Breast epithelium (tissue), 4 donors: ENCODE measurements around the gene AIG1. TPM values are rescaled to one million over a fixed set of nuclear protein-coding genes. Genes with fewer than 3 reads are reported as not detected.
"Not testable (repeated sequence)": the region's sequence is repeated elsewhere in the genome, so short reads cannot be mapped to it uniquely, and the experiment has no call there.

ENCODE experiments used
- DNase-seq, 2 donors: peaks; one replicate each; pipeline ENCODE4 v3.0.0-alpha.2; 2019; ENCODE audit warnings: low spot score in 2 of 2
- H3K27ac ChIP-seq, 2 donors: fragments of 200-600 bp; sonication (generic) in 1 of 2; one replicate each; pipeline ENCODE4 v1.5.1; 2016 to 2019; ENCODE audit warnings: mild to moderate bottlenecking in 1 of 2
- H3K27me3 ChIP-seq, 2 donors: fragments of 200-600 bp; sonication (generic) in 1 of 2; one replicate each; pipeline versions ENCODE4 v1.5.1 to v1.6.0; 2017 to 2019; ENCODE audit warnings: control low read depth in 1 of 2, mild to moderate bottlenecking in 1 of 2
- H3K36me3 ChIP-seq: fragments of 200-600 bp; one replicate; pipeline ENCODE4 v1.5.1; 2019
- H3K4me1 ChIP-seq, 2 donors: fragments of 200-600 bp; sonication (generic); one replicate each; pipeline ENCODE4 v1.5.1; 2016 to 2019; ENCODE audit warnings: control low read depth in 1 of 2
- H3K4me3 ChIP-seq, 3 donors: fragments of 200-600 bp; sonication (generic); 1 replicate in 2 of 3; 2 replicates in 1 of 3; pipeline ENCODE4 v1.5.1; 2016 to 2019; ENCODE audit warnings: mild to moderate bottlenecking in 3 of 3, moderate library complexity in 2 of 3
- H3K9me3 ChIP-seq, 2 donors: fragments of 200-600 bp; sonication (generic) in 1 of 2; one replicate each; pipeline ENCODE4 v1.5.1; 2016 to 2019; ENCODE audit warnings: control low read depth in 1 of 2
- POLR2A ChIP-seq: fragments of 450-650 bp; IDR thresholded peaks from one replicate; pipeline ENCODE4 v1.6.1; 2016; ENCODE audit warnings: antibody characterized with exemption, mild to moderate bottlenecking, moderate library complexity
- POLR2AphosphoS5 ChIP-seq, 3 donors: sonication (generic); formaldehyde crosslinking; IDR thresholded peaks; one replicate each; pipeline ENCODE4 v1.6.1; 2017; ENCODE audit warnings: antibody characterized with exemption in 3 of 3
- intact Hi-C: fragments of 100-400 bp; cut with DNase I; formaldehyde crosslinking; loops from one replicate; pipeline ENCODE4 v1.15.1; 2023; ENCODE audit warnings: low total_unique reads
- total RNA-seq, 3 donors: library from RNA; depleted of rRNA; stranded (reverse); fragments of >200 nt; gene quantifications; one replicate each; pipeline ENCODE4 v1.1.0, GENCODE V29; 2016
- TF ChIP-seq, protein P1 (sequence below), 3 donors: fragments of 450-650 bp; IDR thresholded peaks; one replicate each; pipeline ENCODE4 v1.5.1; 2016 to 2017; ENCODE audit warnings: antibody characterized with exemption in 3 of 3, mild to moderate bottlenecking in 3 of 3, moderate library complexity in 3 of 3

The AIG1 gene
- total RNA-seq, 3 donors from 2014 or later, result 43.0 to 53.6 (median 44.2) TPM

DNA sequence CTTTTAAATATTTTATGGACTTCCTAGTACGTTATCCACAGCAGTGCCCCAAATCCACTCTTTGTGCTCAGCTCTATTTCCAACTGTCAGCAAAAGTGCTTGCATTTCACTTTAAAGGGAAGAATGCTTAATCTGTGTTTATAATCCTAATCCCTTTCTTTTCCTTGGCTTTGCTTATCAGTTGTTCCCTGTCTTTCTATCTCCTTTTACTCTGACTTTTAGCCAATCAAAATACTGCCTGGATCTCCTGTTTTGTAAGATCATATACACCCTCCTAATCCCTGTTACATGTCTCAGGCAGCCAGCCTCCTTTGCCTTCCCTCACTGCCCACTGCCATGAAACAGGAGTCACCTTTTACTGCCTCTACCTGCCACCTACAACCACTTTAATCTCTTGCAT lies 102.9 kb downstream of the AIG1 start:
- no peak overlapping the region for H3K27ac ChIP-seq
- H3K4me3 ChIP-seq, result no peak overlapping the region
- TF ChIP-seq, protein P1, sequence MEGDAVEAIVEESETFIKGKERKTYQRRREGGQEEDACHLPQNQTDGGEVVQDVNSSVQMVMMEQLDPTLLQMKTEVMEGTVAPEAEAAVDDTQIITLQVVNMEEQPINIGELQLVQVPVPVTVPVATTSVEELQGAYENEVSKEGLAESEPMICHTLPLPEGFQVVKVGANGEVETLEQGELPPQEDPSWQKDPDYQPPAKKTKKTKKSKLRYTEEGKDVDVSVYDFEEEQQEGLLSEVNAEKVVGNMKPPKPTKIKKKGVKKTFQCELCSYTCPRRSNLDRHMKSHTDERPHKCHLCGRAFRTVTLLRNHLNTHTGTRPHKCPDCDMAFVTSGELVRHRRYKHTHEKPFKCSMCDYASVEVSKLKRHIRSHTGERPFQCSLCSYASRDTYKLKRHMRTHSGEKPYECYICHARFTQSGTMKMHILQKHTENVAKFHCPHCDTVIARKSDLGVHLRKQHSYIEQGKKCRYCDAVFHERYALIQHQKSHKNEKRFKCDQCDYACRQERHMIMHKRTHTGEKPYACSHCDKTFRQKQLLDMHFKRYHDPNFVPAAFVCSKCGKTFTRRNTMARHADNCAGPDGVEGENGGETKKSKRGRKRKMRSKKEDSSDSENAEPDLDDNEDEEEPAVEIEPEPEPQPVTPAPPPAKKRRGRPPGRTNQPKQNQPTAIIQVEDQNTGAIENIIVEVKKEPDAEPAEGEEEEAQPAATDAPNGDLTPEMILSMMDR (IDR thresholded peaks at IDR 0.05), result no peak
- TF ChIP-seq POLR2AphosphoS5 (IDR thresholded peaks at IDR 0.05), result no peak
- no peak for TF ChIP-seq POLR2A
- DNase-seq, result no peak
- H3K27me3 ChIP-seq, result no peaks in the 10 kb centered on the region
- intact Hi-C loops, result no loop called here
- no peaks in the 10 kb centered on the region for H3K4me1 ChIP-seq
- no peaks in the 10 kb centered on the region for H3K36me3 ChIP-seq
- no peaks in the 10 kb centered on the region for H3K9me3 ChIP-seq

GRCh38 chr6:143164565-143165105 lies 103.9 kb downstream of the AIG1 start:
- H3K4me1 ChIP-seq, result no peaks in the 10 kb centered on the region
- intact Hi-C loops, result no loop called here
- no peaks in the 10 kb centered on the region for H3K27me3 ChIP-seq
- H3K4me3 ChIP-seq, result no peak overlapping the region
- DNase-seq, result no peak
- TF ChIP-seq POLR2A, result no peak
- TF ChIP-seq, protein P1 (IDR thresholded peaks at IDR 0.05), result no peak
- TF ChIP-seq POLR2AphosphoS5 (IDR thresholded peaks at IDR 0.05), result no peak
- no peak overlapping the region for H3K27ac ChIP-seq
- H3K36me3 ChIP-seq, result no peaks in the 10 kb centered on the region
- no peaks in the 10 kb centered on the region for H3K9me3 ChIP-seq

DNA sequence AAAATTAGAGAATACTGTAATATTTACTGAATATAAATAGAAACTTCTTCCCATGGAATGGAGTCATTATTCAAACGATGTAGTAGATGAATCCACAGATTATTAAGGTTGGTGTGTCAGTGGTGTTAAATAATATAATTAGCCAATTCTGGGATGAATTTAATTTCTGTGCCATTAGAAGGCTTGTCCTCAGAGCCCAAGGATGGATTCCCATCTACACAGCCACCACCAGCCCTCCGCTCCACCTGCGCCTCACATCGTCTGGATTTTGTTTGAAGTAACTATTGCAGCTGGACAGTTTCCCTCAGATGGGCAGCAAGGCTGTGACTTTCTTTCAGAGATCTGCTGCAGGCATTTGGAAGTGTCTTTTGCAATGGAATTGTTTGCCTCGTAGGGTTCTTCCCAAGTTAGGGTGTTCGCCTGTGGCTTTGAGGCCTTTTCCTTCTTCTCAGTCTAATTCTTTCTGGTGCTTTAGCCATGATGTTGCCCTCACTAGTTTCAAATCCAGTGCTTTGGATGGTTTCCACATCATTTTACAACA lies 104.7 kb downstream of the AIG1 start:
- no peak overlapping the region for H3K4me3 ChIP-seq
- DNase-seq, result no peak
- no peaks in the 10 kb centered on the region for H3K27me3 ChIP-seq
- no peaks in the 10 kb centered on the region for H3K36me3 ChIP-seq
- TF ChIP-seq, protein P1 (IDR thresholded peaks at IDR 0.05), result no peak
- TF ChIP-seq POLR2A, result no peak
- no peak for TF ChIP-seq POLR2AphosphoS5 (IDR thresholded peaks at IDR 0.05)
- H3K4me1 ChIP-seq, result no peaks in the 10 kb centered on the region
- intact Hi-C loops, result no loop called here
- no peak overlapping the region for H3K27ac ChIP-seq
- H3K9me3 ChIP-seq, result no peaks in the 10 kb centered on the region

DNA sequence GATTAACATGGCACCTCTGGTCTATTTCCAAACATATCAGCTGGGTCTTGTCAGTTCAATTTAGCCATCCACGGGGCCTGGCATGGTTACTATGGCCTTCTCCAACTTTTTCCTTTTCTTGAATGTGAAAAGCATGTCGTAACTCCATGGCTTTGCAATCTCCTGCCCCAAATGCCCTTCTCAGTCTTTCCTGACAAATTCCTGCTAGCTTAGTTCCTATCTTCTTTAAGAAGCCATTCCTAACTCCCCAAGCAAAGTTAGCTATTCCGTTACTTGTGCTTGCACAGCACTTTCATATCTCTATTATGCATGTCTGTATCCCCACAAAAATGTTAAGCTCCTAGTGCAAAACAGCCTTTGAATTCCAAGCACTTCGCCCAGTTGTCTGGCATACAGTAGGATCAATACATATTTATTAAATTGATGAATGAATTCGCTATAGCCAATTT lies 105.6 kb downstream of the AIG1 start:
- Histone ChIP-seq H3K4me3 (no peak overlapping the region), H3K4me1 (no peaks in the 10 kb centered on the region), H3K9me3 (no peaks in the 10 kb centered on the region), H3K27ac (no peak overlapping the region), H3K36me3 (no peaks in the 10 kb centered on the region), H3K27me3 (no peaks in the 10 kb centered on the region)
- TF ChIP-seq POLR2AphosphoS5 (IDR thresholded peaks at IDR 0.05), result no peak
- TF ChIP-seq, protein P1 (IDR thresholded peaks at IDR 0.05), result no peak
- no peak for TF ChIP-seq POLR2A
- DNase-seq, result no peak
- intact Hi-C loops, result no loop called here

DNA sequence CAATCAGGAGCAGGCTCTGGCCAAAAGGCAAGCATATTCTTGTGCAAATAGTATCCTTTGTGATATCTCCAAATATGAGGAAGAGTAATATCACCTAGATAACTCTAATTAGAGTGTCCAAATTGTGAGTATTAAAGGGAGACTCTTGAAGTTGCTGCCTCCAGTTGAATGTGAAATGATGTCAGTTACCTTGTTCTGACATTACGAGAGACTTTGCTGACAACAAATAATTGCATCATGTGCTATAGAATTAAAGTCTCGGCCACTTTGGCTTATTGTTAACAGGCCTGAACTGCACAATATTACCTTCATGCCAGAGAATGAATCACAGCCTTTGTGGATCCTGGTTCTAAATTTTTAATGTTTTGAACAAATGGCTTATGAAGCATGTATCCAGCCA lies 106.5 kb downstream of the AIG1 start:
- no peaks in the 10 kb centered on the region for H3K9me3 ChIP-seq
- H3K36me3 ChIP-seq, result no peaks in the 10 kb centered on the region
- no peaks in the 10 kb centered on the region for H3K4me1 ChIP-seq
- no peaks in the 10 kb centered on the region for H3K27me3 ChIP-seq
- TF ChIP-seq POLR2A, result no peak
- no peak for DNase-seq
- intact Hi-C loops, result no loop called here
- no peak overlapping the region for H3K27ac ChIP-seq
- no peak overlapping the region for H3K4me3 ChIP-seq

GRCh38 chr6:143168396-143168816 lies 107.7 kb downstream of the AIG1 start:
- intact Hi-C loops, H3K27me3 ChIP-seq, H3K27ac ChIP-seq, H3K9me3 ChIP-seq, H3K4me1 ChIP-seq, DNase-seq, H3K36me3 ChIP-seq, H3K4me3 ChIP-seq: not testable (repeated sequence)
